Lower lobe of right lung (tissue), 2 donors: ENCODE results near the gene PPT1. TPM values are rescaled to one million over a fixed set of nuclear protein-coding genes. Genes with fewer than 3 reads are reported as not detected.

Source experiments
- ATAC-seq, 2 donors: fragments of 200-7000 bp; cut with Tn5 transposase; one replicate each; pipeline ENCODE4 v1.9.1; 2020 to 2022; ENCODE audit warnings: mild to moderate bottlenecking in 2 of 2, moderate library complexity in 2 of 2
- DNase-seq: peaks from one replicate; pipeline ENCODE4 v3.0.0-alpha.2; 2020
- H3K27ac ChIP-seq: fragments of 200-600 bp; one replicate; pipeline ENCODE4 v1.8.0; 2022
- H3K27me3 ChIP-seq: fragments of 200-600 bp; one replicate; pipeline ENCODE4 v1.8.0; 2022; ENCODE audit warnings: low read depth
- H3K36me3 ChIP-seq: fragments of 200-600 bp; one replicate; pipeline ENCODE4 v1.8.0; 2022; ENCODE audit warnings: mild to moderate bottlenecking
- H3K4me1 ChIP-seq: fragments of 200-600 bp; one replicate; pipeline ENCODE4 v1.8.0; 2022
- H3K4me3 ChIP-seq: fragments of 200-600 bp; one replicate; pipeline ENCODE4 v1.8.0; 2022; ENCODE audit warnings: mild to moderate bottlenecking
- H3K9me3 ChIP-seq: fragments of 200-600 bp; one replicate; pipeline ENCODE4 v1.8.0; 2022
- intact Hi-C: fragments of 100-400 bp; cut with DNase I; formaldehyde crosslinking; loops from one replicate; pipeline ENCODE4 v1.11.0; 2022
- total RNA-seq: library from RNA; stranded (reverse); fragmentation: NEBNext Ultra II Directional; extraction: Animal tissue kit (Norgen Biotek cat#: 25700); gene quantifications from one replicate; pipeline ENCODE4 v1.2.1, GENCODE V29; 2021
- TF ChIP-seq, protein P1 (sequence below): fragments of 200-600 bp; IDR thresholded peaks from one replicate; pipeline ENCODE4 v1.8.0; 2022; ENCODE audit warnings: antibody characterized with exemption, mild to moderate bottlenecking
- donor health status: DM: no; HTN: yes; CAD: no; lungs with severe emphysema.

The PPT1 gene
- total RNA-seq, 1 donor from 2014 or later = 195 TPM

DNA sequence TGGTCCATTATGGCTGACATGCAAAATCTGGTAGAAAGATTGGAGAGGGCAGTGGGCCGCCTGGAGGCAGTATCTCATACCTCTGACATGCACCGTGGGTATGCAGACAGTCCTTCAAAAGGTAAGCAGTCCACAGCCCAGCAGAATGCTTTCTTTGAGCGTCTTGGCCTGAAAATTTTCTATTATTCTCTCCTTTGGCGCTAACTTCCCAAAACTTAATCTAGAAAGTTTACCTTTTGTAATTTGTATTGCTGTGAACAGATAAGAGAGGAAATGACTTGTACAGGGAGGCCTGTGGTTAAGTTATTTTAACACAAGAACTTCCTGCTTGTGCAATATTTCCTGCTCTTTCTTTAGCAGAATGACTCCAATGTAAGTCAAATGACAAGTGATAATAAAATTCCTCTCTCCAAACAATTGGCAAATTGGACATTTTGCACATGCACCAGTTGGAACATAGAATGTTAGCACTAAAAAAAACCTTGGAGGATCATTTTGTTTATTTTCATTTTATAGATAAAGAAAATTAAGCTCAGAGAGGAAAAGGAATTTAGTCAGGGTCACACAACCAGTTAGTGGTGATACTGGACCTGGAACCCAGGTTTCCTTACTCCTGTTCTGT, 37.6 kb downstream of the PPT1 start:
- Histone ChIP-seq H3K36me3 (peaks cover 50% of the 10 kb centered on the region), H3K27me3 (no peaks in the 10 kb centered on the region), H3K27ac (peak overlapping the region; percentile 77), H3K4me3 (peak overlapping the region; percentile 20), H3K4me1 (peaks cover 83% of the 10 kb centered on the region), H3K9me3 (no peaks in the 10 kb centered on the region)
- peak; percentile 71 to 85 for ATAC-seq
- intact Hi-C loops = no loop called here
- no peak for DNase-seq
- TF ChIP-seq, protein P1, sequence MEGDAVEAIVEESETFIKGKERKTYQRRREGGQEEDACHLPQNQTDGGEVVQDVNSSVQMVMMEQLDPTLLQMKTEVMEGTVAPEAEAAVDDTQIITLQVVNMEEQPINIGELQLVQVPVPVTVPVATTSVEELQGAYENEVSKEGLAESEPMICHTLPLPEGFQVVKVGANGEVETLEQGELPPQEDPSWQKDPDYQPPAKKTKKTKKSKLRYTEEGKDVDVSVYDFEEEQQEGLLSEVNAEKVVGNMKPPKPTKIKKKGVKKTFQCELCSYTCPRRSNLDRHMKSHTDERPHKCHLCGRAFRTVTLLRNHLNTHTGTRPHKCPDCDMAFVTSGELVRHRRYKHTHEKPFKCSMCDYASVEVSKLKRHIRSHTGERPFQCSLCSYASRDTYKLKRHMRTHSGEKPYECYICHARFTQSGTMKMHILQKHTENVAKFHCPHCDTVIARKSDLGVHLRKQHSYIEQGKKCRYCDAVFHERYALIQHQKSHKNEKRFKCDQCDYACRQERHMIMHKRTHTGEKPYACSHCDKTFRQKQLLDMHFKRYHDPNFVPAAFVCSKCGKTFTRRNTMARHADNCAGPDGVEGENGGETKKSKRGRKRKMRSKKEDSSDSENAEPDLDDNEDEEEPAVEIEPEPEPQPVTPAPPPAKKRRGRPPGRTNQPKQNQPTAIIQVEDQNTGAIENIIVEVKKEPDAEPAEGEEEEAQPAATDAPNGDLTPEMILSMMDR = no peak

DNA sequence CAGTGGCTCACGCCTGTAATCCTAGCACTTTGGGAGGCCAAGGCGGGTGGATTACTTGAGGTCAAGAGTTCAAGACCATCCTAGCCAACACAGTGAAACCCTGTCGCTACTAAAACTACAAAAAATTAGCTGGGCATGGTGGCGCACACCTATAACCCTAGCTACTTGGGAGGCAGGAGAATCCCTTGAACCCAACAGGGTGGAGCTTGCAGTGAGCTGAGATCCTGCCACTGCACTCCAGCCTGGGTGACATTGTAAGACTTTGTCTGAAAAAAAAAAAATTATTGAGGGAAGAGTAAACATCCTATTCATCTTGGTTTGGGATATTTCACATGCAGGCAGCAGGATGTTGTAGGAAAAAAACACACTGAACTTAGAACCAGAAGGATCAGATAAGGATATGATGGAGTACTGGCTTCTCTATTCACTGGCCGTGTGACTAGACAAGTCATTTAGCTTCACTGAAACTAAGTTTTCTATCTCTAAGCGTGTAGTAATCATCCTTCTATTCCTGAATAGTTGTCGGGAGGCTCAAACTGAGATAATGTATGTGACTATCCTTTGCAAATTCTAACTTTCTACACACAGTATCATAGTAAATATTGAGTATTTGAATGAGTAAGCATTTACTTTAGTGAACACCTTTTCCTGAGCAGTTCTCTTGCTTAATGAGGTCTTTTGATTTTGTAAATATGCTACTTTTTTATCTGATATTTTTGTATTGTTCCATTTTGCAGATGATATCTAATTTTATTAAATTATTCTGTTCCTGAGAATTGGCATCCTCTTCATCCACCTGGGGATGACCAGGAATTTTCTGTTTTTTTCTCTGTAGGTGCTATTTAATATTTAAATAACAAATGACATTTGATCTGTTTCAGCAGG, 38.4 kb downstream of the PPT1 start:
- Histone ChIP-seq H3K36me3 (peaks cover 47% of the 10 kb centered on the region), H3K4me3 (peak overlapping the region; percentile 20), H3K27me3 (no peaks in the 10 kb centered on the region), H3K4me1 (peaks cover 86% of the 10 kb centered on the region), H3K9me3 (no peaks in the 10 kb centered on the region), H3K27ac (peak overlapping the region; percentile 77)
- intact Hi-C loops = no loop called here
- TF ChIP-seq, protein P1 = no peak
- ATAC-seq (no peak), DNase-seq (no peak)

GRCh38 chr1:40058097-40058452, 39.0 kb downstream of the PPT1 start:
- no peaks in the 10 kb centered on the region for H3K9me3 ChIP-seq
- peak overlapping the region; percentile 77 for H3K27ac ChIP-seq
- H3K4me3 ChIP-seq = no peak overlapping the region
- peaks cover 87% of the 10 kb centered on the region for H3K4me1 ChIP-seq
- peaks cover 41% of the 10 kb centered on the region for H3K36me3 ChIP-seq
- no peaks in the 10 kb centered on the region for H3K27me3 ChIP-seq
- intact Hi-C loops = no loop called here
- no peak for DNase-seq
- TF ChIP-seq, protein P1 = no peak
- no peak for ATAC-seq

- Histone ChIP-seq H3K9me3 (no peaks in the 10 kb centered on the region), H3K27ac (peak overlapping the region; percentile 77), H3K4me3 (no peak overlapping the region), H3K36me3 (peaks cover 36% of the 10 kb centered on the region), H3K4me1 (peaks cover 87% of the 10 kb centered on the region), H3K27me3 (no peaks in the 10 kb centered on the region)
- TF ChIP-seq, protein P1 = no peak
- intact Hi-C loops = no loop called here
- ATAC-seq (no peak), DNase-seq (no peak)
These were observed 39.6 kb downstream of the PPT1 start for GRCh38 chr1:40057310-40058030.

GRCh38 chr1:40056519-40057309, 40.3 kb downstream of the PPT1 start:
- Histone ChIP-seq H3K4me3 (no peak overlapping the region), H3K9me3 (no peaks in the 10 kb centered on the region), H3K4me1 (peaks cover 84% of the 10 kb centered on the region), H3K27me3 (no peaks in the 10 kb centered on the region), H3K36me3 (peaks cover 28% of the 10 kb centered on the region), H3K27ac (no peak overlapping the region)
- DNase-seq = no peak
- ATAC-seq = no peak
- TF ChIP-seq, protein P1 = no peak
- intact Hi-C loops = no loop called here
